CD8-positive, alpha-beta memory T cell (primary cell): ENCODE data around the gene GFI1B. TPM values are rescaled to one million over a fixed set of nuclear protein-coding genes. Genes with fewer than 3 reads are reported as not detected.
A peak's percentile ranks its signal among the peaks of the same experiment; 100 is the strongest.
"Not testable (repeated sequence)": the region's sequence is repeated elsewhere in the genome, so short reads cannot be mapped to it uniquely, and the experiment has no call there.

Experiments
- CTCF ChIA-PET: fragments of 350-600 bp; sonication (Branson Sonifier 250); formaldehyde crosslinking; loops from one replicate; lab custom pipeline; 2021; ENCODE audit warnings: antibody characterized with exemption; lab: Charles Lee
- POLR2A ChIA-PET: fragments of 350-600 bp; sonication (Branson Sonifier 250); formaldehyde crosslinking; loops from one replicate; lab custom pipeline; 2021; ENCODE audit warnings: antibody characterized with exemption; lab: Charles Lee
- DNase-seq, 5 donors: peaks; one replicate each; pipeline versions ENCODE4 v3.0.0 to v3.0.0-alpha.2; 2020 to 2022; ENCODE audit warnings: mixed read lengths in 1 of 5
- H3K27ac ChIP-seq: one replicate; pipeline ENCODE4 v1.7.0; 2013; ENCODE audit warnings: low read depth, mild to moderate bottlenecking, low read length, moderate library complexity
- H3K27me3 ChIP-seq: 2 replicates; pipeline ENCODE4 v1.7.0; 2013; ENCODE audit warnings: low read length, mild to moderate bottlenecking; ENCODE audit not compliant: insufficient read depth, poor library complexity, severe bottlenecking
- H3K36me3 ChIP-seq: 2 replicates; pipeline ENCODE4 v1.7.0; 2013; ENCODE audit warnings: mild to moderate bottlenecking, low read length, moderate library complexity; ENCODE audit not compliant: insufficient read depth
- H3K4me1 ChIP-seq: 2 replicates; pipeline ENCODE4 v1.7.0; 2013; ENCODE audit warnings: mild to moderate bottlenecking, low read length, moderate library complexity; ENCODE audit not compliant: insufficient read depth
- H3K4me3 ChIP-seq: 2 replicates; pipeline ENCODE4 v1.7.0; 2013; ENCODE audit warnings: mild to moderate bottlenecking, low read length
- H3K9me3 ChIP-seq: 2 replicates; pipeline ENCODE4 v1.7.0; 2013; ENCODE audit warnings: mild to moderate bottlenecking, low read length
- H3K27ac Mint-ChIP-seq, 8 donors: one replicate each; pipeline ENCODE4 v1.8.0; 2020 to 2021; ENCODE audit warnings: mixed read lengths in 8 of 8, mild to moderate bottlenecking in 6 of 8, inconsistent platforms in 3 of 8, moderate library complexity in 3 of 8
- H3K27me3 Mint-ChIP-seq, 2 donors: one replicate each; pipeline ENCODE4 v1.8.0; 2020 to 2021; ENCODE audit warnings: mixed read lengths in 2 of 2, mild to moderate bottlenecking in 1 of 2, moderate library complexity in 1 of 2
- H3K36me3 Mint-ChIP-seq, 3 donors: one replicate each; pipeline ENCODE4 v1.8.0; 2020 to 2021; ENCODE audit warnings: mixed read lengths in 3 of 3, inconsistent platforms in 1 of 3, mild to moderate bottlenecking in 1 of 3
- H3K4me1 Mint-ChIP-seq, 3 donors: one replicate each; pipeline ENCODE4 v1.8.0; 2020 to 2021; ENCODE audit warnings: mixed read lengths in 3 of 3, inconsistent platforms in 1 of 3, mild to moderate bottlenecking in 1 of 3
- H3K4me3 Mint-ChIP-seq, 7 donors: one replicate each; pipeline ENCODE4 v1.8.0; 2020 to 2021; ENCODE audit warnings: mixed read lengths in 7 of 7, mild to moderate bottlenecking in 6 of 7, moderate library complexity in 4 of 7, inconsistent platforms in 2 of 7
- H3K9me3 Mint-ChIP-seq, 5 donors: one replicate each; pipeline ENCODE4 v1.8.0; 2020 to 2022; ENCODE audit warnings: mixed read lengths in 5 of 5, mild to moderate bottlenecking in 3 of 5, moderate library complexity in 2 of 5, inconsistent platforms in 1 of 5
- polyA plus RNA-seq: library from polyadenylated mRNA; unstranded; fragments of 300-500 nt; fragmentation: Illumina TruSeq; gene quantifications from one replicate; pipeline ENCODE4 v1.2.3, GENCODE V29; 2021
- total RNA-seq, 2 experiments: library from RNA; stranded (reverse); gene quantifications; one replicate each; pipeline ENCODE4 v1.2.3, GENCODE V29; 2021

The GFI1B gene
- total and polyA plus RNA-seq, 3 experiments from 2014 or later = not detected

- H3K4me3 ChIP-seq, H3K9me3 ChIP-seq, H3K4me1 ChIP-seq, H3K27ac ChIP-seq, H3K9me3 Mint-ChIP-seq, H3K27me3 Mint-ChIP-seq, H3K27me3 ChIP-seq, H3K4me3 Mint-ChIP-seq: not testable (repeated sequence)
- CTCF ChIA-PET = interaction anchor here (0.8 to 2.5 kb wide), 4 partner anchors 8 to 106 kb away, joined by 3 to 11 read pairs (median 4); no protein-coding TSS in a partner anchor
- H3K36me3 ChIP-seq = peaks cover 26% of the 10 kb centered on the region
- peaks cover 5 to 70% (median 9%) of the 10 kb centered on the region in 3 donors for H3K36me3 Mint-ChIP-seq
- H3K27ac Mint-ChIP-seq = peak overlapping the region in 1 of 8 donors; percentile 13
- DNase-seq = peak in 3 of 5 donors; percentile 16 to 61 (median 31)
- POLR2A ChIA-PET = interaction anchor here (1.8 kb wide), 1 partner anchor 11 kb away, joined by 4 read pairs; the partner anchor contains the start of gene GTF3C5
- peaks cover 7 to 33% (median 21%) of the 10 kb centered on the region in 3 donors for H3K4me1 Mint-ChIP-seq
These were observed 62.5 kb downstream of the GFI1B start for GRCh38 chr9:133040892-133041479.

Other genes starting within 250 kb of the GFI1B start
- gene AK8, start 100.4 kb upstream of the GFI1B start, total RNA-seq = not detected
- gene AK8, start 100.4 kb upstream of the GFI1B start, polyA plus RNA-seq = not detected
- gene SPACA9, start 99.8 kb upstream of the GFI1B start, total RNA-seq = 1 to 10 TPM; 2.6 to 2.8 TPM
- gene SPACA9, start 99.8 kb upstream of the GFI1B start, polyA plus RNA-seq = 1.4 TPM
- 10 to 100 TPM; 33.9 to 37.1 TPM for gene TSC1, start 34.1 kb upstream of the GFI1B start, total RNA-seq
- 12.6 TPM for gene TSC1, start 34.1 kb upstream of the GFI1B start, polyA plus RNA-seq
- 10 to 100 TPM; 87.8 to 91.8 TPM for gene GTF3C5, start 52.3 kb downstream of the GFI1B start, total RNA-seq
- gene GTF3C5, start 52.3 kb downstream of the GFI1B start, polyA plus RNA-seq = 38.5 TPM
- 1 to 10 TPM; 1.1 to 1.2 TPM for gene CEL, start 83.3 kb downstream of the GFI1B start, total RNA-seq
- gene CEL, start 83.3 kb downstream of the GFI1B start, polyA plus RNA-seq = not detected
- 10 to 100 TPM; 59.1 to 67.8 TPM for gene RALGDS, start 142.5 kb downstream of the GFI1B start, total RNA-seq
- 78.0 TPM for gene RALGDS, start 142.5 kb downstream of the GFI1B start, polyA plus RNA-seq
- gene GBGT1, start 185.2 kb downstream of the GFI1B start, total RNA-seq = 1 to 10 TPM; 1.8 to 2.6 TPM
- gene GBGT1, start 185.2 kb downstream of the GFI1B start, polyA plus RNA-seq = not detected
- not detected for gene OBP2B, start 230.6 kb downstream of the GFI1B start, total RNA-seq
- not detected for gene OBP2B, start 230.6 kb downstream of the GFI1B start, polyA plus RNA-seq